Measurements from ENCODE around the gene NTM. TPM values are rescaled to one million over a fixed set of nuclear protein-coding genes. Genes with fewer than 3 reads are reported as not detected.

The NTM gene
- total and polyA plus RNA-seq, 12 donors = 0.26 to 11.5 (median 4.0) TPM

- Histone ChIP-seq H3K27me3 (peaks cover 5% of the 10 kb centered on the region), H3K4me1 (replicated peaks in 1 of 2) (no peaks in the 10 kb centered on the region), H3K9me3 (replicated peaks in 1 of 3) (no peaks in the 10 kb centered on the region), H3K27ac (no peak overlapping the region), H3K4me3 (no peak overlapping the region), H3K36me3 (replicated peaks in 1 of 2) (no peaks in the 10 kb centered on the region)
- TF ChIP-seq POLR2A (IDR thresholded peaks at IDR 0.05) = no peak
- no peak for TF ChIP-seq CTCF (IDR thresholded peaks at IDR 0.05)
- 75 to 80% (median 79%) methylated on average over 10 of the region's 10 CpGs for WGBS, 4 donors
- no peak for DNase-seq
- intact Hi-C loops (cut with DNase I) = no loop called here
Observed at GRCh38 chr11:131695889-131696429, 325.5 kb downstream of the NTM start.

- 64 to 76% (median 73%) methylated on average over 8 of the region's 8 CpGs for WGBS, 4 donors
- Histone ChIP-seq H3K27ac (no peak overlapping the region), H3K36me3 (replicated peaks in 1 of 2) (no peaks in the 10 kb centered on the region), H3K27me3 (peaks cover 5% of the 10 kb centered on the region), H3K4me3 (no peak overlapping the region), H3K4me1 (replicated peaks in 1 of 2) (no peaks in the 10 kb centered on the region), H3K9me3 (replicated peaks in 1 of 3) (no peaks in the 10 kb centered on the region)
- intact Hi-C loops (cut with DNase I) = no loop called here
- no peak for TF ChIP-seq CTCF (IDR thresholded peaks at IDR 0.05)
- TF ChIP-seq POLR2A (IDR thresholded peaks at IDR 0.05) = no peak
- DNase-seq = no peak
Observed at GRCh38 chr11:131696690-131697089, 326.3 kb downstream of the NTM start.

- Histone ChIP-seq H3K4me1 (replicated peaks in 1 of 2) (no peaks in the 10 kb centered on the region), H3K4me3 (no peak overlapping the region), H3K27me3 (no peaks in the 10 kb centered on the region), H3K27ac (no peak overlapping the region), H3K36me3 (replicated peaks in 1 of 2) (no peaks in the 10 kb centered on the region), H3K9me3 (replicated peaks in 1 of 3) (peaks cover 0 to 8% (median 0%) of the 10 kb centered on the region in 3 donors)
- 82 to 87% (median 84%) methylated on average over 1 of the region's 1 CpG for WGBS, 4 donors
- intact Hi-C loops (cut with DNase I) = no loop called here
- no peak for TF ChIP-seq POLR2A (IDR thresholded peaks at IDR 0.05)
- TF ChIP-seq CTCF (IDR thresholded peaks at IDR 0.05) = no peak
- no peak for DNase-seq
Observed at GRCh38 chr11:131703311-131703710, 332.9 kb downstream of the NTM start.

DNA sequence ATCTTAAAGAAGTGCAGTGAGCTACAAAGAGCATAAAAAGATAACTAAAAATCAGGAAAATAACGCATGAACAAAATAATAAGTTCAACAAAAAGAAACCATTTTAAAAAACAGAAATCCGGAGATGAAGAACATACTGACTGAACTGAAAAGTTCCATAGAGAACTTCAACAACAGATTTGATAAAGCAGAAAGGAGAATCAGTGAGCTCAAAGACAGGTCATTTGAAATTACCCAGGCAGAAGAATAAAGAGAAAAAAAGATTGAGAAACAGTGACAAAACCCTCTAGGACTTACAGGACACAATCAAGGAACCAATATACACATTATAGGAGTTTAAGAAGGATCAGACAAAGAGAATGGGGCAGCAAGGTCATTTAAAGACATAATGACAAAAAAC is 334.3 kb downstream of the NTM start:
- Histone ChIP-seq H3K4me3 (no peak overlapping the region), H3K27me3 (no peaks in the 10 kb centered on the region), H3K4me1 (replicated peaks in 1 of 2) (no peaks in the 10 kb centered on the region), H3K9me3 (replicated peaks in 1 of 3) (peaks cover 0 to 8% (median 0%) of the 10 kb centered on the region in 3 donors), H3K36me3 (replicated peaks in 1 of 2) (no peaks in the 10 kb centered on the region), H3K27ac (no peak overlapping the region)
- TF ChIP-seq CTCF (IDR thresholded peaks at IDR 0.05) (no peak), POLR2A (IDR thresholded peaks at IDR 0.05) (no peak)
- intact Hi-C loops (cut with DNase I) = no loop called here
- WGBS, 4 donors = 87 to 94% (median 91%) methylated on average over 2 of the region's 2 CpGs
- no peak for DNase-seq

All from adrenal gland (tissue), 12 donors.